HG03108 (cell line): ENCODE results near the gene VOPP1.
"Not testable (repeated sequence)": the region's sequence is repeated elsewhere in the genome, so short reads cannot be mapped to it uniquely, and the experiment has no call there.

ENCODE experiments used
- ATAC-seq: cut with Tn5 transposase; IDR thresholded peaks from one replicate; pipeline ENCODE4 v1.9.1; 2021; ENCODE audit warnings: moderate library complexity; ENCODE audit not compliant: unreplicated experiment

Gene VOPP1

GRCh38 chr7:55472406-55472805 lies 99.9 kb downstream of the VOPP1 start:
- not testable (repeated sequence) for ATAC-seq

- not testable (repeated sequence) for ATAC-seq
These were observed 100.7 kb downstream of the VOPP1 start for GRCh38 chr7:55471594-55471993.

DNA sequence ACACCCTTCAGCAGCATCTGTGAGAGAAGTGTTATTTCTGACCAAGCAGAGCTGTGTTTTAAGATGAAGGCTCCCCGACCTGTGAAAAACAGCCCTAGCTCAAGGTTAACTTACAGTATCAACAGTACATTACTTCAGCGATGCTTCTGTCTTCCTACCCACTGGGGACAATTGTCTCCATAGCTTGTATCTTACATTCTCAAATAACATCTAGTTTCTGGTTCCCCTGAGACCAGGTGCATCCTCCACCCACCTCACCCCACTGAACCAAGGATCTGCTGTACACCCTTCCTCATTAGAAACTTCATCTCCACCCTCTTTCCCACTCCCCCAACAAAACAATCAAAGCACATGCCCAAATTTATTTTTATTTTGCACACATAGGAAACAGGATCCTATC lies 102.0 kb downstream of the VOPP1 start:
- no peak for ATAC-seq

DNA sequence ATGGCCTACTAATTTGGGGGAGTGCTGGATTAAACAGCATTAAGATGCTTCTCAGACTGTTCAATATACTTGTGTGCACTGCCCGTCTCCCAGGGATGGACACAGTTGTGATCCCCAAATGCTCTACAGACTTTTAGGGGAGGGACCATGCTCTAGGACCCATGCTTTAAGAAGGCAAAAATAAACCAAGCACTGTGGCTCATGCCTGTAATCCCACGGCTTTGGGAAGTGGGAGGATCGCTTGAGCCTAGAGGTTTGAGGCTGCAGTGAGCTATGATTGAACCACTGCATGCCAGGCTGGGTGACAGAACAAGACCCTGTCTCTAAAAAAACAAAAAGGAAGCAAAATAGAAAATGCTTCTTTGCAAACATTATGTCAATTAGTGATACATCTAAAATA lies 102.6 kb downstream of the VOPP1 start:
- no peak for ATAC-seq

DNA sequence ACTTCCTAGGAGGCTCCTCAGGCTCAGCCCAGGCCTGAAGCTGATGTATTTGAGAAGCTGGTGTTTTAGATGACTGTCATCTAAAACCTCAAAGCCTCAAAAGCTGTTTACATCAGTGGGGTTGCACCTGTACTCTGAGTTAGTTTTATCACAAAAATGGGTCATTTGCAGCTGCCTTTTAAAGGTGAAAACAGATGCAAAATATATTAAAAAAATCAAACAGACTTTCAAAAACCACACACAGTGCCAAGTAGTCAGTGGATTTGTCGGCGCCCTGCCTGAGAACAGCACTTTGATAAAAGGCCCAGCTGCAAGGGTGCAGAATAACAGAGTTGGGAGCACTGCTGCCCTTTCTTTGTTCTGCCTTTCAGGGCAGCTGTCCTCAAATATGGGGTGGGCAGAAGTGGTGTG lies 103.0 kb downstream of the VOPP1 start:
- ATAC-seq: no peak

- no peak for ATAC-seq
These were observed 103.8 kb downstream of the VOPP1 start for GRCh38 chr7:55468495-55468894.

- no peak for ATAC-seq
These were observed 105.2 kb downstream of the VOPP1 start for GRCh38 chr7:55467047-55467593.

GRCh38 chr7:55465691-55466090 lies 106.6 kb downstream of the VOPP1 start:
- no peak for ATAC-seq

DNA sequence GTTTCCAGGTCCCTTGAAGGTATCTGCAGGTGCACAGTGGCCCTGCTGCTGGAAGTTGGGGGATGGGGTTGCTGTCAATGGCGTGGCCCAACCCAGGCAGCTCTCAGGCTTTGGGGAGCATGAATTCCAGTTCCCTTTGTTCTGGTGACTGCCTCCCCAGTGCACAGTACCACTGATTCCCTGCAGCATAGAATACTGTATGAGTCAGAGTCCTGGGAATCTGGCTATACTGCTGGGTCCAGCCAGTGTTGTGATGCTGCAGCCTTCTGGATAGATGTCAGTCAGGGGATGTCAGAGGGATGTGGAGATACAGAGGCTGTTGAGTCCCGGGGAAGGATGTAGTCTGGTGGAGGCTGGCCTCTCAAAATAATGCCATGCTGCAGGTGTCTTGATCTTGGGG lies 107.9 kb downstream of the VOPP1 start:
- no peak for ATAC-seq

- ATAC-seq: no peak
These were observed 108.5 kb downstream of the VOPP1 start for GRCh38 chr7:55463686-55464262.

DNA sequence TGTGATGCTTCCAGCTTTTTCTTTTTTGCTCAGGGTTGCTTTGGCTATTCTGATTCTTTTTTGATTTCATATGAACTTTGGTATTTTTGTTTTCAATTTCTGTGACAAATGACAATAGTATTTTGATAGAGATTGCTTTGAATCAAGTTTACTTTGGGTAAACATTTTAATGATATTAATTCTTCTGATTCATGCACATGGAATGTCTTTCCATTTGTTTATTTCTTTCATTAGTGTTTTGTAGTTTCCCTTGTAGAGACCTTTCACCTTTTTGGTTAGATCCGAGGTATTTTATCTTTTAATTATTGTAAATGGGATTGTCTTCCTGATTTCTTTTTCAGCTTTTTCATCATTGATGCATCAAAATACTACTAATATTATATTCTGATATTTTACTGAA lies 114.0 kb downstream of the VOPP1 start:
- ATAC-seq: no peak

DNA sequence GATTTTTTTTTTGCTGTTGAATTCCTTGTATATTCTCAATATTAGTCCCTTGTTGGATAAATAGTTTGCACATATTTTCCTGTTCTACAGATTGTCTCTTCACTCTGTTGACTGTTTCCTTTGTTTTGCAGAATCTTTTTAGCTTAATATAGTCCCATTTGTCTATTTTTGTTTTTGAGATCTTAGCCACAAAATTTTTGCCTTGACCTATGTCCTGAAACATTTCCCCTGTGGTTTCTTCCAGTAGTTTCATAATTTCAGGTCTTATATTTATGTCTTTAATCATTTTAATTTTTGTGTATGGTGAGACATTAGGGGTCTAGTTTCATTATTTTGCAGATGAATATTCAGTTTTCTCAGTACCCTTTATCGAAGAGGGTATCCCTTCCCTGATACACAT lies 114.5 kb downstream of the VOPP1 start:
- ATAC-seq: no peak

GRCh38 chr7:55452971-55453370 lies 119.3 kb downstream of the VOPP1 start:
- ATAC-seq: no peak

- ATAC-seq: no peak
These were observed 122.2 kb downstream of the VOPP1 start for GRCh38 chr7:55449992-55450535.

DNA sequence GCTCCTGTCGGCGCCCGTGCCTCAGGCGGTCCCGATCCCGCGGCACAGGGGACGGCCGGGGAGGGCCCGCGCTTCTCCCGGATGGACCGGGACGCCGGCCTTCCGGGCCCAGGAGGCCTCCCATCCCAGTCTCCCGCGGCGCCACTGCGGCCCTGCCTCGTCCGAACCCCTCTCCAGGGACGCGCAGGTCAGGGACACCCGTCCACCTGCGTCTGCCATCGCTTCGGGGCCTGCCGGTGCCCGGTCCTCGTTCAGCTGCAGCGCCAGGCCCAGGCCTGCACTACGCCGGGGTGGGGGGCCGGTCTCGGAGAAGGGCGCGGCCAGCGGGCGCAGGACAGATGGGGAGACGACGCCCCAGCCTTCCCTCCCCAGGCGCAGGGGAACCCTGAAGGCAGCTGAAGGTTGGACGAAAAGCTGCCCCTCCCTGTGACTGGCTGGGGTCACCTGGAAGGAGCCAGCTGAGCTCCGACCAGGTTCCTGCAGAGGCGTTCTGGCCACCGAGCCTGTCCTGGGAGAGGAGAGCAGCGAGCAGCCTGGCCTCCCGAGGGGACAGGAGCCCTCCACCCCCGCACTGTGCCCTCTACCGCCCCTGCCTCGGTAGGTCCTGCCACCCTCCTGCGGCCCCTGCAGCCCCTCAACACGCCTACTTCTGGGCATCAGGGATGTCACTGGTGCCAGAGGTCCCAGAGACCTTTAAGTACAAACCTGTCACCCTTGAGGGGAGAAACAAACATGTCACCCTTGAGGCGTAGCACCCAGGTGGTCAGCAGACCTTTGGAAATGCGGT lies 122.9 kb downstream of the VOPP1 start:
- no peak for ATAC-seq

DNA sequence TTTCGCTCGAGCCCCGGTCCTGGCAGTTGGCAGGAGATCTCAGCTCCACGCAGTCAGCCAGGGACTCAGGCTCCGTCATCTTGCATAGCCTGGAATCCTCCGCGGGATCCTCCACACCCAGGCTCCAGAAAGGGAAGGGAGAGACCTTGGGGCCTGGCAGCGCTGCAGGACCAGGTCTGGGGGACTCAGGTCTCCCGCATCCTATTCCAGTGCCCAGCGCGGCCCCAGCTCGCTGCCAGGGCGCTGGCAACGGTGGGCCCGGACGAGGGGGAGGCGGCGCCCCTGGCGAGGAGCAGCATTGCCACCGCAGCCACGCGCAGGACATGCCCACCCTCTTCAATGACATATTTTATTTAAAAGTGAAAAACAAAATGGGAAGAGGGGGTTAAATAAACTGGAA lies 123.8 kb downstream of the VOPP1 start:
- no peak for ATAC-seq

DNA sequence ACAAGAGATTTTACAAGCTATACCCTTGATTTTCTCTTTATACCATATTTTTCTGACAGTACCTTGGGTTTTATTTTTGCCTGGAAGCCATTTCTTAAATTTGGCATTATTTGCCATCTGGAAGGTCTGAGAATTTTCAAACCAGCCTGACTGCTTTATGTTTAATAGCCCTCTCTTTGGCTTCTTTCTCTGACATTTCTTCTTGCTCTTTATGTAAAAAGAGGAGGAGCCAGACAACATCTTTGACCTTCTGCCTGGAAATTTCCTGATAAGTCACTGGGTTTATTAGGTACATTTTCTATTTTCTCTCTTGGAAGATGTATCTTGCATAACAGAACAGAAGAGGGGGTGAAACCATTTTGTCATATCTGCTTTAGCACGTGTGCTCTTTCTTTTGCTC lies 127.5 kb downstream of the VOPP1 start:
- no peak for ATAC-seq

DNA sequence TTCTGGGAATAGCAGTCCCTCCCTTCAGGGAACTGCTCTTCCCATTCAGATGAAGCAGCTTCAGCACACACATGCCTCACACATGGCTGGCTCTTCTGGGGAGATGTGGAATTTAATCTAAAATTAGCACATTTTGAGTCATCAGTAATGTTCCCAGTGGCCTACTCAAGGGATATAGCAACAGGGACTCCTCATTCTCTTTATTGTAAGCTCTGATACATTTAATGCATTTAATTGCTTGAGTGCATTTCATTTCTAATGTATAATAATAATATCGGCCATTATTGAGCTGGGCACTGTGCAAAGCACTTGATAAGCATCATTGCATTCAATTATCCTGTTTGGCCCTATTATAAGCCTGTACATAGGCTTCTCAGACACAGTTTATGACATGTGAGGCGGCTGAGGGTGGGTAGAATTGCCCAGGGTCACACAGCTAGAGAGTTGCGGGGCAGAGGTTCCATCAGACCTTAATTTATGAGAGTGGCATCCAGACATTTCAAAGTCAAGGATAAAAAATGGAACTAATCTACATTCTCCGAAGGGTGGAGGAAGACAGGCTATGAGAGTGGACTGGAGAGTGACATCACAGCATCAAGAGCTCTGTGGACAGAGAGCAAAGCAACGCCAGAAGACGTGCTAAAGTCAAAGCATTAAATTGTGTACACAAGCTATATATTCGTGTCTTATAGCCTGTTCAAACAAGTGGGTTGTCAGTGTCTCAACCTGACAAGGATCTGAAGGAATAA lies 130.4 kb downstream of the VOPP1 start:
- no peak for ATAC-seq

DNA sequence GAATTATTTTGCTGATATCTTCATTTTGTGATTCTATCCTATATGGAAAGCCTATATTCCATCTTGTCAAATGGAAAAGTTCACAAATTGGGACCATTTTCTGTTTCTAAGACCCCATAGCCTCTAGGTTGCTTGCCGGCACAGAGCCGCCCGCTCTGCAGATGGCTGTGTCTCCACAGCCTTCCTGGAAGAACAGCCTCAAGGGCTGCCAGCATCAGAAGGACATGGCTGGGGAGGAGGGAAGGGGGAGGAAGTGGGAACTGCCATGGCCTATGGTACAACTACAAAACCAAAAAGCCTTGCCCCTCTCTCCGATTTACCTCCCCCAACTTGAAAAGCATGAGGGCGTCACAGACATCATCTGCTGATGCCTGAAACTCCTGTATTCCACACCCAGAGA lies 131.3 kb downstream of the VOPP1 start:
- ATAC-seq: no peak

GRCh38 chr7:55440040-55440690 lies 132.1 kb downstream of the VOPP1 start:
- no peak for ATAC-seq

- ATAC-seq: no peak
These were observed 132.7 kb downstream of the VOPP1 start for GRCh38 chr7:55439627-55440026.
